GM08714 (cell line): ENCODE data around the gene CABLES1.
"Not testable (repeated sequence)": the region's sequence is repeated elsewhere in the genome, so short reads cannot be mapped to it uniquely, and the experiment has no call there.

Experiments
- H3K4me3 ChIP-seq: fragments of 200-500 bp; sonication (Bioruptor generic); 2 replicates; pipeline ENCODE4 v1.5.1; 2014; ENCODE audit warnings: mild to moderate bottlenecking, low read length, inconsistent platforms
- ZNF274 ChIP-seq: IDR thresholded peaks from 2 replicates; pipeline ENCODE4 v1.6.1; 2012; ENCODE audit warnings: mild to moderate bottlenecking, low read depth, low read length

The CABLES1 gene

GRCh38 chr18:23265682-23266399 is 130.6 kb downstream of the CABLES1 start:
- no peak overlapping the region for H3K4me3 ChIP-seq
- no peak for TF ChIP-seq ZNF274

- TF ChIP-seq ZNF274 = no peak
- no peak overlapping the region; the same call in 1 of the 2 replicates for H3K4me3 ChIP-seq
Measured at GRCh38 chr18:23266717-23267446, 131.6 kb downstream of the CABLES1 start.

DNA sequence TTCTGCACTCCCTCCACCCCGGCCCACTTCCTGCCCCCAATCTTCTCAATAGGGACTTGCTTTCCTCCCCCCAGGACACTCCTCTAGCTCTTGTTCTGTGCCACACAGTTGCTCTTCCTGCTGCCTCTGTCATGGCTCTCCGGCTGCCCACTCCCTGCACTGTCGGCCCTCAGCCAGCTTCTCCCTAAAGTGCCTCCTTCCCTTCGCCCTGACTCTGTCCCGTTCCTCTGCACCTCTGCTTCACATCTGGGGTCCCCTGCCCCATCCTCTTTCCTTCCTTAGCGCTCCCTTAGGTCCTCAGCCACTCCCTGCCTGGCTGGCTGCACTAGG is 132.1 kb downstream of the CABLES1 start:
- no peak overlapping the region for H3K4me3 ChIP-seq
- no peak for TF ChIP-seq ZNF274

GRCh38 chr18:23268641-23269040 is 133.4 kb downstream of the CABLES1 start:
- H3K4me3 ChIP-seq = no peak overlapping the region
- TF ChIP-seq ZNF274 = no peak

GRCh38 chr18:23269068-23269467 is 133.8 kb downstream of the CABLES1 start:
- not testable (repeated sequence) for H3K4me3 ChIP-seq

- TF ChIP-seq ZNF274 = no peak
- H3K4me3 ChIP-seq = no peak overlapping the region
Measured at GRCh38 chr18:23269928-23270327, 134.6 kb downstream of the CABLES1 start.

- no peak for TF ChIP-seq ZNF274
Measured at GRCh38 chr18:23270986-23271680, 135.8 kb downstream of the CABLES1 start.

GRCh38 chr18:23272498-23273232 is 137.4 kb downstream of the CABLES1 start:
- H3K4me3 ChIP-seq = no peak overlapping the region

More at GRCh38 chr18:23270986-23271680, 135.8 kb downstream of the CABLES1 start:
- no peak overlapping the region for H3K4me3 ChIP-seq

GRCh38 chr18:23273443-23273966 is 138.2 kb downstream of the CABLES1 start:
- no peak overlapping the region for H3K4me3 ChIP-seq
- no peak for TF ChIP-seq ZNF274

More at GRCh38 chr18:23272498-23273232, 137.4 kb downstream of the CABLES1 start:
- no peak for TF ChIP-seq ZNF274

DNA sequence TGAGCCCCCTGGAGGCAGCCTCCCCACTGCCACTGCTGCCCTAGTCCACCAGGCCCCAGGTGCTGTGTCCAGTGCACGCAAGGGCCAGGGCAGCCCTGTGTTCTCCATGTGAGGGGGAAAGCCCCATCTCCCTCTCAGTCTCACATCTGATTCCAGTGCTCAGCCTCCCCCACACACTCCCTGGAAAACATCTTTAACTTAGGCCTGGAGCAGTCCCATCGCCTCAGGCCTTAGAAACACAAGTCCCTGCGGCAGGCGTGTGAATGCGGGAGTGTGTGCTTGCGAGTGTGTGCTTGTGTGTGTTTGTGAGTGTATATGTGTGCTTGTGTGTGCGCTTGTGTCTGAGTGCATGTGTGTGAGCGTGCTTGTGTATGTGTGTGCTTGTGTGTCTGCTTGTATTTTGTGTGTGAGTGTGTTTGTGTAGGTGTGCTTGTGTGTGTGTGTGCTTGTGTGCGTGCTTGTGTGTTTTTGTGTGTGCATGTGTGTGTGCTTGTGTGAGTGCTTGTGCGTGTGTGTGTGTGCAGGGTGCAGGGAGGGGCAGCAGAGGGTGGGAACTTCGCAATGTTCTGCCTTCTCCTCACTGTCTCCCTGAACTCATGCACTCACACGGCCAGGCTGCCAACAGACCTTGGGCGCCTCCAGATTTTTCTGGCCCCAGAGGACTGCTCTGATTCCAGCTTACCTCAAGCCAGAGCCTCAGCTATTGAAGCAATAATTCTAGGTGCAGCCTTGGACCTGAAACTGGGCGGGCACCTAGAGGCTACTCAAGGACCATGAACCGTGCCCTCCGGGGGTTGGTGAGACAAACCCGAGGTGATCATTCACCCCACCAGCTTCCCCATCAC is 139.6 kb downstream of the CABLES1 start:
- no peak overlapping the region for H3K4me3 ChIP-seq
- TF ChIP-seq ZNF274 = no peak

DNA sequence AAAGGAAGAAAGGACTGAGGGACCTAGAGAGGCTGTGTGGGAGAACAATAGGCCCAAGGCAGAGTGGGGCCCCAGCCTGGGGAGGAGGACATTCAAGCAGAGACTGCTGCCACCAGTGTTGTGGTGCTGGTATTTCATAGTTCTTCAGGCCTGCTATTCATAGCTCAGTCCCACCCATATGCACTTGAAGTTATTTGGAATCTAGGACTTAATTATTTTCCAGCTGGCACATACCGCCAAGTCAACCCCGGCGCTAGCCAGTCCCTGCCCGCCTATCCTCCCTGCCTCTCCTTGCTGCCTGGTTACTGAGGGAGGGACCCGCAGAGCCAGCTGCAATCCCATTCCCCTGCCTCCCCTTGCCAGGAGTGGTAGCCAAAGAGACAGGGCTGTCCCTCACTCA is 141.2 kb downstream of the CABLES1 start:
- TF ChIP-seq ZNF274 = no peak
- H3K4me3 ChIP-seq = no peak overlapping the region

GRCh38 chr18:23277399-23277798 is 142.1 kb downstream of the CABLES1 start:
- TF ChIP-seq ZNF274 = no peak
- no peak overlapping the region for H3K4me3 ChIP-seq

DNA sequence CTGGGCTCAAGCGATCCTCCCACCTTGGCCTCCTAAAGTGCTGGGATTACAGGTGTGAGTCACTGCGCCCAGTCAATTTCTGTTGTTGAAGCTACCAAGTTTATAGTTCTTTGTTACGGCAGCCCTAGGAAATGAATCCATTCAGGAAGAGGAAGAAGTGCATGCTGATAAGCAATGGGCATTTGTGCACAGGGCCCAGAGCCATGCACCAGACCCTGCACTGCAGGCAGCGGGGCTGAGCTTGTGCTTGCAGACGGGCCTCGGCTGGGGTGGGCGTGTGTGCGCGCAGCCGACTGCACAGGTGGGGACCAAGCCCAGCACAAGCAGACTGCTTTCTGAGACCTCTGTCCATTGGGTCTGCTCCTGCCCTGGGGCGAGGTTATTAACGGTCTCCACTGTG is 144.6 kb downstream of the CABLES1 start:
- H3K4me3 ChIP-seq = no peak overlapping the region

GRCh38 chr18:23280844-23281243 is 145.6 kb downstream of the CABLES1 start:
- no peak for TF ChIP-seq ZNF274
- no peak overlapping the region for H3K4me3 ChIP-seq

More for the DNA sequence above, 144.6 kb downstream of the CABLES1 start:
- no peak for TF ChIP-seq ZNF274
